ENCODE data around the gene MCC.

MCC gene

DNA sequence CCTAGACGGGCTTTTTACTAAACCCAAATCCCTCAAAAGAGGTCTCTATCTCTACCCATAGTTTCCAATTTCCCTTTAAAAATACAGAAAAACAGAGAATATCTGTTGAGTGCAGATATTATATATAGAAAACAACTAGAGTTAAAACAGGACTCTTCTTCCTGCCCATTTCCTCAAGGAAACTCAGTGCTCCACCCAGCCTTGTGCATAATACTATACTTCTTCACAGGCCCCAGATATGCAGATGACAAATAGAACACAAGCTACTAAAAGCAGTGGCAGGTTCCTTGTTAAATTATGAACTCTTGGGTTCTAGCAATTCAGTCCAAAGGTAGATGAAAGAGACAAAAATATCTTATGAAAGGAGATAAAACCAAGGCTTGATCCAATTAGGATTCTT lies 253.7 kb downstream of the MCC start:
- no peak for DNase-seq (ENCODE audit: low read depth)
- H3K4me3 ChIP-seq (ENCODE audit: low read length): no peak overlapping the region
- TF ChIP-seq, protein P1, sequence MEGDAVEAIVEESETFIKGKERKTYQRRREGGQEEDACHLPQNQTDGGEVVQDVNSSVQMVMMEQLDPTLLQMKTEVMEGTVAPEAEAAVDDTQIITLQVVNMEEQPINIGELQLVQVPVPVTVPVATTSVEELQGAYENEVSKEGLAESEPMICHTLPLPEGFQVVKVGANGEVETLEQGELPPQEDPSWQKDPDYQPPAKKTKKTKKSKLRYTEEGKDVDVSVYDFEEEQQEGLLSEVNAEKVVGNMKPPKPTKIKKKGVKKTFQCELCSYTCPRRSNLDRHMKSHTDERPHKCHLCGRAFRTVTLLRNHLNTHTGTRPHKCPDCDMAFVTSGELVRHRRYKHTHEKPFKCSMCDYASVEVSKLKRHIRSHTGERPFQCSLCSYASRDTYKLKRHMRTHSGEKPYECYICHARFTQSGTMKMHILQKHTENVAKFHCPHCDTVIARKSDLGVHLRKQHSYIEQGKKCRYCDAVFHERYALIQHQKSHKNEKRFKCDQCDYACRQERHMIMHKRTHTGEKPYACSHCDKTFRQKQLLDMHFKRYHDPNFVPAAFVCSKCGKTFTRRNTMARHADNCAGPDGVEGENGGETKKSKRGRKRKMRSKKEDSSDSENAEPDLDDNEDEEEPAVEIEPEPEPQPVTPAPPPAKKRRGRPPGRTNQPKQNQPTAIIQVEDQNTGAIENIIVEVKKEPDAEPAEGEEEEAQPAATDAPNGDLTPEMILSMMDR (conservative IDR thresholded peaks at IDR 0.05; ENCODE audit: low read depth, low read length): no peak

DNA sequence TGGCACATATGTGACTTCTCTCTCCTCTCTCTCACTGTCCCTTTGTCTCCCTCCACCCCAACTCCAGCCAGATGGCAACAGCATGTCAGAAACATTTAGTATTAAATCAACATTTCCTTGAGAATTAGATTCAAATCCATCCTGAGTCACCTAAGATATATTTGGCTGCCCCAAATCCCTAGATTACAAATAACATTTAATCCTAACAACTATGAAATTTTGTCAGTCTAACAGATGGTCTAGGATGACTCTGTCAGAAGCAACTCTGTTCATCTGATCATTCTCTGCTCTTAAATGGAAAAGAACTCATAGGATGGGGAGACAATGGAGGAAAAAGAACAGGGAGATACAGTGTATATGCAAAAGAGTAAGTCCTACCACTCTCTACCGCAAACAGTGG lies 254.6 kb downstream of the MCC start:
- no peak overlapping the region for H3K4me3 ChIP-seq (ENCODE audit: low read length)

DNA sequence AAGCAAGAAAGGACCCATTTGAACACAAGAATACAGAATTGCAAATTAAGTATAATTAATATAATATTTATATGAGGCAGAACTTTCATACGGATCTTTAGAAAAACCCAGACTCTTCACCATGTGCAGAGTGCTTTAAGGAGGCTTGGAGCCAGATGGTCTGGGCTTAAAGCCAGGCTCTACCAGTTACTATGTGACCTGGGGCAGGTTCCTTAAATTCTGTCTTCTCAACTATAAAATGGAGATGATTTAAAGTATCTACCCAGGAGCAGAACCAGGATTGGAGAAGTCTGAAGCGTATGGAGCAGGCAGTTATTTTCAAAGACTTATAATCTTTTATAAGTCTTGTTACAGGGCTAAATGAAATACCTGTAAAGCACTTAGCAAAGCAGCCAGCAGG lies 255.6 kb downstream of the MCC start:
- H3K4me3 ChIP-seq (ENCODE audit: low read length): no peak overlapping the region
- TF ChIP-seq, protein P1 (conservative IDR thresholded peaks at IDR 0.05; ENCODE audit: low read depth, low read length): no peak
- DNase-seq (ENCODE audit: low read depth): no peak

More for the DNA sequence above, 254.6 kb downstream of the MCC start:
- TF ChIP-seq, protein P1 (conservative IDR thresholded peaks at IDR 0.05; ENCODE audit: low read depth, low read length): no peak
- no peak for DNase-seq (ENCODE audit: low read depth)

DNA sequence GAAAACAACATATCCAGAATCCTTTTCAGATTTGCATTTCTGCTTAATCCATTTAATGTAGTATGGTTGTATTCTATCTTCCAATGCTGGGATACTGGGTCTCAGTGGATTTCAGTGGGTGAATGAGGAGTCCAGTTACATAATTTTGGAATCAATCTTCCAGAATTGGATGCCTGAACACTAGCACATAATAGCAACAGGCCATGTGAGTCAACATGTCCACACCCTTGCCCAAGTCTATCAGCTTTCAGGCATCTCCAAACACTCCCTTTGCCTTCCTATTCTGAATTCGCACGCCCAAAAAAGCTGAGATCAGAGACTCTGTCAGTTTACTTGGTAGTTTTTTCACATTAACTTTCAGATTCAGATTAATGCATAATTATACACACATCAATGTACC lies 256.0 kb downstream of the MCC start:
- TF ChIP-seq, protein P1 (conservative IDR thresholded peaks at IDR 0.05; ENCODE audit: low read depth, low read length): no peak
- H3K4me3 ChIP-seq (ENCODE audit: low read length): no peak overlapping the region
- no peak for DNase-seq (ENCODE audit: low read depth)

DNA sequence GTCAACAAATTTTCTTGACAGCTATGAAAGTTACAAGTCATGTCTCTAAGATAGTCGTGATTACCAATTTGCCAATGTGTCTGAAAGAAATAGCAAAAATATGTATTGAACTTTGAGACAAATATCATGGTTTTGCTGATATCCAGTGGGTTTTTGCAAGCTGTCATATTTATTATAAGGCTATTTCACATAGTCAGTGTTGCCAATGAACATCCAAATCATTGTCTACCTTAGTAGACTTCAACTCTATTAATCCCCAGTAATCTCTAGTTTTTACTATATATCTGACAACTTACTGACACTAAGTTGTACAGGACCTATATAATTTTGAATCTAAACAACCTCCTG lies 256.6 kb downstream of the MCC start:
- H3K4me3 ChIP-seq (ENCODE audit: low read length): no peak overlapping the region
- DNase-seq (ENCODE audit: low read depth): no peak
- TF ChIP-seq, protein P1 (conservative IDR thresholded peaks at IDR 0.05; ENCODE audit: low read depth, low read length): no peak

DNA sequence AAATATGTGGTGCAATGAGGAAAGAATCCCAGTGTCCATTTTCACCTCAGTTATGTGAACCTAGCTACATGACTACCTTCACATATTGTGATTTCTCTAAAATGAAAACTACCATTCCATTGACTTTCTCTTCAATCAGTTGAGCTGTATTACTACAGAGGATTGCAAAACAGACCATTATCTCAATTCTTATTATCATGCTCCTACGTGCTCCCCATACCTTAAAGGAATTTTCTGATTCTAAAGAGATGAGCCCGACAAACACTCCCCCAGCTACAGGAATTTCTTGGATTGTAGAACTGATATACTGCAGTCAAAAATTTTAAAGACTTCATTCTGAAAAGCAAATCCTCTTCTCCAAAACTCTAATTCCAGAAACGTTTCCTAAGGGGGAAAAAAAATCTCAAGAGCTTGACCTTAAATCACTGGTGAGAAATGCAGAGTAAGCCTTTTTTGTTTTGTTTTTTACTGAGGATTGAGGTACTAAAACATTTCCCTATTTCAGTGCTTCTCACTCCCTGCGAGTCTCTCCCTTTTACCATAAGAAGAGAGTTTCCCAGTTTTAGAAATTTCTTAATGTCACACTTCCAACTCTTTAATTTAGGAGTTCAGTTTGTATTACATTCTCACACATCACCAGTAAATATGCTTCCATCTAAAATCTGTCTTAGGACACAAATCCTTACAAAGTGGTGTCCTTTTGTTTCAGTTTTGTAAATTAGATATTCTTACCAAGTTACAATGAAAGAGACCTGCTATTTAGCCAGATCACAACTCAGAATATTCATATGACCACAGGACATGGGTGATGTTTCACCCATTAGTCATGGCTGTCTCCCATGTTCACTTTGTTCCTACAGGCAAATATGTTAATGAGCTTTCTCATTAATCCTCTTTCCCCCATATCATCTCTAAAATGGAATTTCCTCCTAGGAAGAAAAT lies 257.3 kb downstream of the MCC start:
- DNase-seq (ENCODE audit: low read depth): no peak
- TF ChIP-seq, protein P1 (conservative IDR thresholded peaks at IDR 0.05; ENCODE audit: low read depth, low read length): no peak
- no peak overlapping the region for H3K4me3 ChIP-seq (ENCODE audit: low read length)

DNA sequence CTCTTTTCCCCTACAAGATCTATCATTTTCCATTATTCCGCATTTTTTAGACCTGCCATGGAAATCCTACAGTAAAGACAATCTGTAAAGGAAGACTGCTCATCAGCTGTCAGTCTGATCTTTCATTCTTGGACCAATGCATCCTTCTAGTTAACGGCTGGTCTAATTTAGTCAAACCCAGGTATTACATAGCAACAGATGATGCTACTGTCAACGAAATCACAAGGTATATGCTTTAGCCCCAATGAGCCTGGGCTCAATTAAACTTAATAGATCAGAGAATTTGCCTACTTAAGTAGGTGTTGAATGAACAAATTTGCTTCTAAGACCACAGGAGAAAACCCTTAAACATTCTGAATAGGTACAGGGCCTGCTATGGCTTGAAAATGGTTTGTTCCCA lies 260.5 kb downstream of the MCC start:
- TF ChIP-seq, protein P1 (conservative IDR thresholded peaks at IDR 0.05; ENCODE audit: low read depth, low read length): no peak
- no peak for DNase-seq (ENCODE audit: low read depth)
- no peak overlapping the region for H3K4me3 ChIP-seq (ENCODE audit: low read length)
